ENCODE results near the gene GRAMD2B. TPM values are rescaled to one million over a fixed set of nuclear protein-coding genes. Genes with fewer than 3 reads are reported as not detected.

The GRAMD2B gene
- polyA plus RNA-seq, 1 donor from 2014 or later: not detected

GRCh38 chr5:126488443-126489065 is 65.3 kb downstream of the GRAMD2B start:
- no peak overlapping the region for H3K9ac ChIP-seq (ENCODE audit: low read length)
- no peaks in the 10 kb centered on the region for H3K36me3 ChIP-seq (ENCODE audit: insufficient read depth, low read length)
- H3K27me3 ChIP-seq (ENCODE audit: insufficient read depth, low read depth, low read length): no peaks in the 10 kb centered on the region
- H3K9me2 ChIP-seq (ENCODE audit: insufficient read depth, low read length): no peaks in the 10 kb centered on the region
- H3K79me2 ChIP-seq (replicated peaks; ENCODE audit: insufficient read depth, low read length): no peaks in the 10 kb centered on the region
- no peak overlapping the region for H2AFZ ChIP-seq (ENCODE audit: low read depth, low read length)
- H3K4me3 ChIP-seq (ENCODE audit: low read length): no peak overlapping the region
- no peaks in the 10 kb centered on the region for H3F3A ChIP-seq (ENCODE audit: insufficient read depth, low read length, poor library complexity, severe bottlenecking)
- H4K20me1 ChIP-seq (ENCODE audit: insufficient read depth): no peaks in the 10 kb centered on the region
- H3K4me2 ChIP-seq (ENCODE audit: low read length): peak overlapping the region; percentile 31
- no peaks in the 10 kb centered on the region for H3K9me3 ChIP-seq (ENCODE audit: low read length)
- TF ChIP-seq CTCF (IDR thresholded peaks at IDR 0.05; ENCODE audit: poor library complexity, severe bottlenecking) (no peak), REST (IDR thresholded peaks at IDR 0.05; ENCODE audit: borderline replicate concordance) (no peak), TAF1 (IDR thresholded peaks at IDR 0.05; ENCODE audit: low read depth) (no peak)
- H3K27ac ChIP-seq (ENCODE audit: low read length): no peak overlapping the region

GRCh38 chr5:126490167-126490940 is 67.1 kb downstream of the GRAMD2B start:
- H3K27ac ChIP-seq (ENCODE audit: low read length): no peak overlapping the region
- no peak overlapping the region for H2AFZ ChIP-seq (ENCODE audit: low read depth, low read length)
- TF ChIP-seq RAD21 (conservative IDR thresholded peaks at IDR 0.05) (no peak), SMC3 (conservative IDR thresholded peaks at IDR 0.05; ENCODE audit: poor library complexity) (no peak), CTCF (IDR thresholded peaks at IDR 0.05; ENCODE audit: poor library complexity, severe bottlenecking) (no peak), MXI1 (conservative IDR thresholded peaks at IDR 0.05; ENCODE audit: poor library complexity, severe bottlenecking) (no peak), TAF1 (IDR thresholded peaks at IDR 0.05; ENCODE audit: low read depth) (no peak), EZH2 (IDR thresholded peaks at IDR 0.05; ENCODE audit: borderline replicate concordance, insufficient read depth, low read length, poor library complexity, severe bottlenecking) (no peak), EP300 (conservative IDR thresholded peaks at IDR 0.05; ENCODE audit: poor library complexity, severe bottlenecking) (no peak), REST (IDR thresholded peaks at IDR 0.05; ENCODE audit: borderline replicate concordance) (no peak), POLR2AphosphoS5 (IDR thresholded peaks at IDR 0.05) (no peak)
- H3K9ac ChIP-seq (ENCODE audit: low read length): no peak overlapping the region
- H3K79me2 ChIP-seq (replicated peaks; ENCODE audit: insufficient read depth, low read length): no peaks in the 10 kb centered on the region
- no peaks in the 10 kb centered on the region for H3K9me3 ChIP-seq (ENCODE audit: low read length)
- no peak overlapping the region for H3K4me2 ChIP-seq (ENCODE audit: low read length)
- no peaks in the 10 kb centered on the region for H3K9me2 ChIP-seq (ENCODE audit: insufficient read depth, low read length)
- H4K20me1 ChIP-seq (ENCODE audit: insufficient read depth): no peaks in the 10 kb centered on the region
- no peaks in the 10 kb centered on the region for H3F3A ChIP-seq (ENCODE audit: insufficient read depth, low read length, poor library complexity, severe bottlenecking)
- no peak overlapping the region for H3K4me3 ChIP-seq (ENCODE audit: low read length)
- no peaks in the 10 kb centered on the region for H3K36me3 ChIP-seq (ENCODE audit: insufficient read depth, low read length)
- no peaks in the 10 kb centered on the region for H3K27me3 ChIP-seq (ENCODE audit: insufficient read depth, low read depth, low read length)
